ENCODE data around the gene MYL3. TPM values are rescaled to one million over a fixed set of nuclear protein-coding genes. Genes with fewer than 3 reads are reported as not detected.

MYL3 gene
- total RNA-seq, 2 donors from 2014 or later, result not detected

- DNase-seq (ENCODE audit: low spot score) (peak; percentile 35), ATAC-seq (no peak)
- H3K9me3 Mint-ChIP-seq, result no peaks in the 10 kb centered on the region
- no peak overlapping the region for H3K27ac Mint-ChIP-seq
- H3K4me1 Mint-ChIP-seq (ENCODE audit: low read depth in 2 of 2), result no peaks in the 10 kb centered on the region
- H3K27me3 Mint-ChIP-seq, result peaks cover 0 to 4% of the 10 kb centered on the region in 2 donors
- no peak overlapping the region for H3K4me3 Mint-ChIP-seq
- H3K36me3 Mint-ChIP-seq, result no peaks in the 10 kb centered on the region
These were observed 1.5 kb downstream of the MYL3 start for GRCh38 chr3:46861605-46862368.

- Mint-ChIP-seq H3K27ac (no peak overlapping the region), H3K4me3 (no peak overlapping the region), H3K9me3 (no peaks in the 10 kb centered on the region), H3K4me1 (ENCODE audit: low read depth in 2 of 2) (no peaks in the 10 kb centered on the region), H3K36me3 (no peaks in the 10 kb centered on the region), H3K27me3 (peaks cover 0 to 4% of the 10 kb centered on the region in 2 donors)
- ATAC-seq, result no peak
- peak; percentile 40 for DNase-seq (ENCODE audit: low spot score)
These were observed 2.2 kb downstream of the MYL3 start for GRCh38 chr3:46860810-46861604.

GRCh38 chr3:46860017-46860809 lies 3.0 kb downstream of the MYL3 start:
- Mint-ChIP-seq H3K27ac (no peak overlapping the region), H3K9me3 (no peaks in the 10 kb centered on the region), H3K27me3 (peaks cover 0 to 4% of the 10 kb centered on the region in 2 donors), H3K4me3 (no peak overlapping the region), H3K36me3 (no peaks in the 10 kb centered on the region), H3K4me1 (ENCODE audit: low read depth in 2 of 2) (no peaks in the 10 kb centered on the region)
- ATAC-seq (no peak), DNase-seq (ENCODE audit: low spot score) (peak; percentile 35)

GRCh38 chr3:46859001-46859710 lies 4.1 kb downstream of the MYL3 start:
- H3K27me3 Mint-ChIP-seq, result peaks cover 0 to 6% of the 10 kb centered on the region in 2 donors
- ATAC-seq (no peak), DNase-seq (ENCODE audit: low spot score) (peak; percentile 53)
- H3K4me1 Mint-ChIP-seq (ENCODE audit: low read depth in 2 of 2), result no peaks in the 10 kb centered on the region
- no peaks in the 10 kb centered on the region for H3K36me3 Mint-ChIP-seq
- no peak overlapping the region for H3K27ac Mint-ChIP-seq
- H3K9me3 Mint-ChIP-seq, result no peaks in the 10 kb centered on the region
- H3K4me3 Mint-ChIP-seq, result no peak overlapping the region

GRCh38 chr3:46858456-46858855 lies 4.8 kb downstream of the MYL3 start:
- Mint-ChIP-seq H3K27ac (no peak overlapping the region), H3K36me3 (no peaks in the 10 kb centered on the region), H3K27me3 (peaks cover 0 to 6% of the 10 kb centered on the region in 2 donors), H3K9me3 (no peaks in the 10 kb centered on the region), H3K4me3 (no peak overlapping the region), H3K4me1 (ENCODE audit: low read depth in 2 of 2) (no peaks in the 10 kb centered on the region)
- DNase-seq (ENCODE audit: low spot score) (peak; percentile 54), ATAC-seq (no peak)

- H3K36me3 Mint-ChIP-seq, result no peaks in the 10 kb centered on the region
- no peak for DNase-seq (ENCODE audit: low spot score)
- no peak overlapping the region for H3K4me3 Mint-ChIP-seq
- no peaks in the 10 kb centered on the region for H3K9me3 Mint-ChIP-seq
- peaks cover 0 to 6% of the 10 kb centered on the region in 2 donors for H3K27me3 Mint-ChIP-seq
- ATAC-seq, result no peak
- H3K4me1 Mint-ChIP-seq (ENCODE audit: low read depth in 2 of 2), result no peaks in the 10 kb centered on the region
- H3K27ac Mint-ChIP-seq, result no peak overlapping the region
These were observed 5.5 kb downstream of the MYL3 start for GRCh38 chr3:46857485-46858341.

GRCh38 chr3:46856576-46857471 lies 6.4 kb downstream of the MYL3 start:
- no peaks in the 10 kb centered on the region for H3K4me1 Mint-ChIP-seq (ENCODE audit: low read depth in 2 of 2)
- no peaks in the 10 kb centered on the region for H3K36me3 Mint-ChIP-seq
- H3K27ac Mint-ChIP-seq, result no peak overlapping the region
- H3K4me3 Mint-ChIP-seq, result no peak overlapping the region
- peaks cover 0 to 9% of the 10 kb centered on the region in 2 donors for H3K27me3 Mint-ChIP-seq
- ATAC-seq, result no peak
- DNase-seq (ENCODE audit: low spot score), result peak; percentile 60
- H3K9me3 Mint-ChIP-seq, result no peaks in the 10 kb centered on the region

- Mint-ChIP-seq H3K4me1 (ENCODE audit: low read depth in 2 of 2) (no peaks in the 10 kb centered on the region), H3K9me3 (no peaks in the 10 kb centered on the region), H3K27ac (no peak overlapping the region), H3K27me3 (peaks cover 0 to 9% of the 10 kb centered on the region in 2 donors), H3K36me3 (no peaks in the 10 kb centered on the region), H3K4me3 (no peak overlapping the region)
- ATAC-seq (no peak), DNase-seq (ENCODE audit: low spot score) (no peak)
These were observed 8.7 kb downstream of the MYL3 start for GRCh38 chr3:46854555-46854991.

GRCh38 chr3:46853441-46854415 lies 9.5 kb downstream of the MYL3 start:
- H3K4me3 Mint-ChIP-seq, result no peak overlapping the region
- no peak for DNase-seq (ENCODE audit: low spot score)
- H3K9me3 Mint-ChIP-seq, result no peaks in the 10 kb centered on the region
- peaks cover 0 to 9% of the 10 kb centered on the region in 2 donors for H3K27me3 Mint-ChIP-seq
- no peaks in the 10 kb centered on the region for H3K4me1 Mint-ChIP-seq (ENCODE audit: low read depth in 2 of 2)
- no peak overlapping the region for H3K27ac Mint-ChIP-seq
- no peaks in the 10 kb centered on the region for H3K36me3 Mint-ChIP-seq
- ATAC-seq, result peak in 1 of 2 donors; percentile 9

GRCh38 chr3:46852839-46853355 lies 10.3 kb downstream of the MYL3 start:
- no peaks in the 10 kb centered on the region for H3K4me1 Mint-ChIP-seq (ENCODE audit: low read depth in 2 of 2)
- no peak overlapping the region for H3K27ac Mint-ChIP-seq
- ATAC-seq (peak in 1 of 2 donors; percentile 21), DNase-seq (ENCODE audit: low spot score) (no peak)
- no peak overlapping the region for H3K4me3 Mint-ChIP-seq
- no peaks in the 10 kb centered on the region for H3K36me3 Mint-ChIP-seq
- peaks cover 0 to 9% of the 10 kb centered on the region in 2 donors for H3K27me3 Mint-ChIP-seq
- no peaks in the 10 kb centered on the region for H3K9me3 Mint-ChIP-seq

- no peak for ATAC-seq
- H3K36me3 Mint-ChIP-seq, result no peaks in the 10 kb centered on the region
- H3K27me3 Mint-ChIP-seq, result peaks cover 0 to 5% of the 10 kb centered on the region in 2 donors
- no peak overlapping the region for H3K27ac Mint-ChIP-seq
- H3K4me3 Mint-ChIP-seq, result no peak overlapping the region
- H3K9me3 Mint-ChIP-seq, result no peaks in the 10 kb centered on the region
- DNase-seq (ENCODE audit: low spot score), result no peak
- H3K4me1 Mint-ChIP-seq (ENCODE audit: low read depth in 2 of 2), result no peaks in the 10 kb centered on the region
These were observed 10.9 kb downstream of the MYL3 start for GRCh38 chr3:46852334-46852720.
